ENCODE data around the gene TEX35.

GRCh38 chr1:178506669-178507068 lies 6.2 kb upstream of the TEX35 start:
- TF ChIP-seq, protein P1, sequence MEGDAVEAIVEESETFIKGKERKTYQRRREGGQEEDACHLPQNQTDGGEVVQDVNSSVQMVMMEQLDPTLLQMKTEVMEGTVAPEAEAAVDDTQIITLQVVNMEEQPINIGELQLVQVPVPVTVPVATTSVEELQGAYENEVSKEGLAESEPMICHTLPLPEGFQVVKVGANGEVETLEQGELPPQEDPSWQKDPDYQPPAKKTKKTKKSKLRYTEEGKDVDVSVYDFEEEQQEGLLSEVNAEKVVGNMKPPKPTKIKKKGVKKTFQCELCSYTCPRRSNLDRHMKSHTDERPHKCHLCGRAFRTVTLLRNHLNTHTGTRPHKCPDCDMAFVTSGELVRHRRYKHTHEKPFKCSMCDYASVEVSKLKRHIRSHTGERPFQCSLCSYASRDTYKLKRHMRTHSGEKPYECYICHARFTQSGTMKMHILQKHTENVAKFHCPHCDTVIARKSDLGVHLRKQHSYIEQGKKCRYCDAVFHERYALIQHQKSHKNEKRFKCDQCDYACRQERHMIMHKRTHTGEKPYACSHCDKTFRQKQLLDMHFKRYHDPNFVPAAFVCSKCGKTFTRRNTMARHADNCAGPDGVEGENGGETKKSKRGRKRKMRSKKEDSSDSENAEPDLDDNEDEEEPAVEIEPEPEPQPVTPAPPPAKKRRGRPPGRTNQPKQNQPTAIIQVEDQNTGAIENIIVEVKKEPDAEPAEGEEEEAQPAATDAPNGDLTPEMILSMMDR (conservative IDR thresholded peaks at IDR 0.05), result no peak
- no peak for TF ChIP-seq EZH2 (IDR thresholded peaks at IDR 0.05; ENCODE audit: low read depth)
